Activated CD8-positive, alpha-beta memory T cell treated with anti-CD3 and anti-CD28 coated beads for 48 hours (primary cell): ENCODE results near the gene SH3RF3.
"Not testable (repeated sequence)": the region's sequence is repeated elsewhere in the genome, so short reads cannot be mapped to it uniquely, and the experiment has no call there.

Source experiments
- DNase-seq, 3 experiments: peaks; one replicate each; pipeline ENCODE4 v3.0.0-alpha.2; 2020; ENCODE audit warnings: low read depth in 2 of 3, low spot score in 2 of 3

Gene SH3RF3

DNA sequence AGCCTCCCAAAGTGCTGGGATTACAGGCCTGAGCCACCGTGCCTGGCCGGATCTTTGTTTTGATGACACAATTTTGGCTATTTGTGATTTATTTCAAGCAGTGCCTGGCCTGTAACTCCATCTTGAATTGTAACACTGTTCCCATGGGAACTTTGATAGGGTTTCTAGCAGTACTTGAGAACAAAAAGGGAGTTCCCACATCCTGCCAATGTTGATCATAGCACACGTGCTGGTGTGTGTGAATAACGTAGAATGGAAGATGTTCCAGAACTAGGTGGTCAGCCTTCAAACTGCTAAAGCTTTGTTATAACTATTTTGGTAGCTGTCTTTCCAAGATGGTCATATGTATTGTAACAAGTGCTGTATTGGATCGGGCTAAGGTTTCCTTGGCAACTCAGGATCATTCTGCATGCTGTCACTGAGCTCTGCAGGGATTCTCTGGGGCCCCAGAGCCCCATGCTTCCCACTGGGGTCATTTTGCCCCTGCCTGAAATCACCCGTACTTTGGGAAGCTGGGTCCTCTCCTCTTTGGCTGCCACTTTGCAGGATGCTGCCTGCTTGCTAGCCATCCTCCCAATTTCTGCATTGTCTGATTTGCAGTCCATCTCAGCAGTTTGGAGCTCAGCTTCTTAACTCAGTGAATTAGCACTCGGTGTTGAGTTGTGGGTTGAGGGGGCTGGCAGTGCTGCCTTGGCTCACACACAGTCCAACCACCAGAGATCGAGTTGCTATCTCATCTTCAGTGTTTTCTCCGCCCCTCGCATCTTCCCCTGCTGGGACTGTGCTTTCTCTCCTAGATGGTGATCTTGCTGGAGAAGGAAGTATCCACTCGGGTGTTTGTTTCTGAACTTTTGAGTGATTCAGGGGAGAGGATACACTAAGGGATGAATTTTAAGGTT is 26.8 kb downstream of the SH3RF3 start:
- no peak for DNase-seq

GRCh38 chr2:109157563-109158105 is 28.6 kb downstream of the SH3RF3 start:
- no peak for DNase-seq

GRCh38 chr2:109158237-109158636 is 29.2 kb downstream of the SH3RF3 start:
- no peak for DNase-seq

GRCh38 chr2:109159096-109159495 is 30.1 kb downstream of the SH3RF3 start:
- no peak for DNase-seq

DNA sequence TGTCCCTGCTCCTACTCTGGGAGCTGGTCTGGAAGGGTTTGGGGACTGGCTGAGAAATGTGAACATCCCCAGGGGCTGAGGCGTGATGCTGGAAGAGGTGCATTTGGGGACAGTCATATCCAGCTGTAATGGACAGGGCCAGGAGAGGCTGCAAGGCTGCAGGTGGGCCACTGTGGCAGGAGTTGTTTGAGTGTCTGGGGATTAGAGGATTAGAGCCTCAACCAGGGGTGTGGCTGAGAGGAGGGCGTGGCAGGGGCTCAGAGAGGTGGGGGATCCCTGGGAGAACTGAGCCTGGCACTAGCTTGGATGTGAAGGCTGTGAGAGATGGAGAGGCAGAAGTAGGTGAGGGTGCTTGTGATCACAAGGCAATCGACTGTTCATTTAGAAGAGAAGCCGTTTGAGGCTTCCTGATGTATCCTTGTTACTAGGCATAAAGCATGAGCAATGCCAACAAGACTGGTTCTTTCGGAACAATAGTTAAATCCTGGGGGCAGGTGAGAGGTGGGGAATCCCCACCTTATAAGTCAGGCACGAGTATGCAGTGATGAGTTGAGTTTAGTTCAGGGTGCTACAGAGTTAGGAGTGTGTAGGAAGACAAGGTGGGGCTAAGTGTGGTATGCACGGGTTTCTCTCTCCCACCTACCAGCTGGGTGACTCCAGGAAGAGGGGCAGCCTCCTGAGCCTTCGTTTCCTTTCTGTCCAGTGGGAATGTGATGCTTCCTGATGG is 31.9 kb downstream of the SH3RF3 start:
- DNase-seq = no peak

DNA sequence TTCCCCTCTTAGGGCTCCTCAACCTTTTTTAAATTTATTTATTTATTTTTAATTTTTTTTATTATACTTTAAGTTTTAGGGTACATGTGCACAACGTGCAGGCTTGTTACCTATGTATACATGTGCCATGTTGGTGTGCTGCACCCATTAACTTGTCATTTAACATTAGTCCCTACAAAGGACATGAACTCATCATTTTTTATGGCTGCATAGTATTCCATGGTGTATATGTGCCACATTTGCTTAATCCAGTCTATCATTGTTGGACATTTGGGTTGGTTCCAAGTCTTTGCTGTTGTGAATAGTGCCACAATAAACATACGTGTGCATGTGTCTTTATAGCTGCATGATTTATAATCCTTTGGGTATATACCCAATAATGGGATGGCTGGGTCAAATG is 33.4 kb downstream of the SH3RF3 start:
- DNase-seq = not testable (repeated sequence)

GRCh38 chr2:109162999-109163398 is 34.0 kb downstream of the SH3RF3 start:
- no peak for DNase-seq

DNA sequence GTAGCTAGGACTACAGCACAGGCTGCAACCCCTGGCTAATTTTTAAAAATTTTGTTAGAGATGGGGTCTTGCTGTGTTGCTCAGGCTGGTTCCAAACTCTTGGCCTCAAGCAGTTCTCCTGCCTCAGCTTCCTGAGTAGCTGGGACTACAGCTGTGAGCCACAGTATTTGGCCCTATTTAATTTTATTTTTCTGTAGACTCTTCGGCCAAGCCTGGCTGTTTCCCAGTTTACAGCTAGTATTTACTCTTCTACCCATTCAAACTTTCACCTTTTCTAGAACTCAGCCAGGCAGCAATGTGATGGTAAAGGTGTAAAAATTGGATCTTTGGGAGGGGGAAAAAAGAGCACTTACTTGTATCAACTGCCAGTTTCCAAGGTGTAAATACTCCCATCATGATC is 35.3 kb downstream of the SH3RF3 start:
- DNase-seq = no peak

DNA sequence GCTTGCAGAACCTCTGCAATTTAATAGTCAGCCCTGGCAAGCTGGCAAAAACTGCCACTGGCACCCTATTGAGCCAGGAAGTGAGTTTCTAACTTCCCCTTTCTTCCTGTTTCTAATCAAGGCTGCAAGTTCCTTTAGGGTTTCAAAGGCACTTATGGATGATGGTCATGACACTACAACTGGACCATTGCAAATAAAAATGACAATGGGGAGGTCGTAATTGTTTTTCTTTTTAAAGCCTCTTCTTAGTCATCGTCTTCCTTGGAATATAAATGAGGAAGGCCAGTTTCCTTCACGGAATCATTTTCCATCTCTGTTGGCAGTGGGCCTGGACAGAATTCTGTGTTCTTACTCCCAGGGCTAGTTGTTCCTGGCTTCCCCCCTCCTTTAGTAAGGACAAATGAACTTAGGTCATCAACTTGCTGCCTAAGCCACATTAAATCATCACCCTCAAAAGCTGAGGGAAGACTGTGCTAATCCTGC is 35.8 kb downstream of the SH3RF3 start:
- DNase-seq = no peak

DNA sequence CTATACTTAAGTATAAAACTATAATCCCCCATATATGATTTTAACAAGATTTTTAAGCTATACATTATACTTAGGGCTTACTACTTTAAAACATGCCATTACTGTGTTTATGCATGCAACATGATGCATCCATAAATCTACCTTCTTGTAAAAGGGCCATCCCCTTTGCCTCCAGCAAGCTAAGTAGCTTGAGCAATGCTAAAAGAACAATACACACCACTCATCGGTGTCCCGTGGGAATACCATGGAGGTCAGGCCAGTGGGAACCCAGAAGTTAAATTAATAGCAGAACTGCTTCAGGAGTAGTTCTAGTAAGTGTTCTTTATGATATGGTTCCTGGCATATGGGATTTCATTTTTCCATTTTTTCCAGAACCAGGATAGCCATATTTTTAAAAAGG is 37.8 kb downstream of the SH3RF3 start:
- DNase-seq = no peak

- no peak for DNase-seq
These were observed 39.1 kb downstream of the SH3RF3 start for GRCh38 chr2:109168086-109168485.

DNA sequence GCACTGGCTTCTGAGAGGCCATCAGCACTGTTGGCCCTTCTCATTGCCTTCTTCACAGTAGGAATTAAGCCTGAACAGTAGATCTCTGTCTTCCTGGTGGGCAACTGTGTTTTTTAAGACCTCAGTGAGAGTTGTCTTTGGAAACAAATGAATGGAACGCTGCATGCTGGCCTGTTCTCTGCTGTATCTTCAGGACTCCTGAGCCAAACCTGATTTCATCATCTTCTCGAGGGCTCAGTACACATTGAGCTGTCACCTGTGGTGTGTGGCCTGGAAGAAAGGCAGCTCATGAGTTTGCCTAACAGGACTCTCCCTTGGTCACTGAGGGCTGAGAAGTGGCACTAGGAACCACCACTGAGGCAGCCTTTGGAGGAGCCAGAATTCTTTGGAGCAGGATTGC is 39.7 kb downstream of the SH3RF3 start:
- no peak for DNase-seq

GRCh38 chr2:109170645-109171044 is 41.6 kb downstream of the SH3RF3 start:
- DNase-seq = no peak

DNA sequence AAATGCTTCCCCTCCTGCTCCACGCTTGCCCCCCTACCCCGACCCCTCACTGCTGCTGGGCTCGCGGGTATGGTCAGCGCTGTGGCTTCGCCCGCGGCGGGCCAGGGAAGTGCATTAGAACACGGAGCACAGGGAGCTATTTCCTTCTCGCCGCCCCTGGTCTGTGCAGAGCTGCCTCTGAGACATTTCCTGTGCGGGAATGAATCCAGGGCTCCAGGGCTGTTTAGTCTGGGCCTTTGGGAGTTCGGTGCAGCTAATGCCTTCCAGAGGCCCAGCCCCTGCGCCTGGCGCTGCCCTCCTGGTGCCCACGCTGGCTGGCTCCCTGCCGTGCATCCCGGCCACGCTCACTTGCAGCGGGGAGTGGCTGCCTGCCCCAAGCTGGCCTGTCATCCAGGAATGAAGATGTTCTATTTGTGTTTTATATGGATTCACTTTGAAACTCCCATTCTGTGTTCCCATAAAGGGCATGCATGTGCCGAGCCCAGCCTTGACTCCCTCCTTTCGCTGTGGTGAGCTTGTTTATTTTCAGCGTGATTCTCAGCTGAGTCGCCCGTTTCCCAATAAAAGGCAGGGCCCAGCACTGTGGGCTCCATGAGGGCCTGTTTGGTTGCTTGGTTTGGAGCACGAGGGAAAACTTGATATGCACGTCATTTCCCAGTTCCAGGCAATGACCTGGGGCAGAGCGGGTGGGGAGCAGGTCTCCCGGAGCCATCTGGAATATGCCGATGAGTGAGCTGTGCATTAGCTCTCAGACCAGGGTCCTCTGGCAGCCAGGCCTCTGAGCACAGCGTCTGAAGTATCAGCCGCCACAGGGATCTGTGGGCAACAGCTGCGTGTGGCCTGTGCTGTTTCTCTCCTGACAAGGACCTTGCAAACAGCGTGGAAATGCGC is 42.7 kb downstream of the SH3RF3 start:
- no peak for DNase-seq

DNA sequence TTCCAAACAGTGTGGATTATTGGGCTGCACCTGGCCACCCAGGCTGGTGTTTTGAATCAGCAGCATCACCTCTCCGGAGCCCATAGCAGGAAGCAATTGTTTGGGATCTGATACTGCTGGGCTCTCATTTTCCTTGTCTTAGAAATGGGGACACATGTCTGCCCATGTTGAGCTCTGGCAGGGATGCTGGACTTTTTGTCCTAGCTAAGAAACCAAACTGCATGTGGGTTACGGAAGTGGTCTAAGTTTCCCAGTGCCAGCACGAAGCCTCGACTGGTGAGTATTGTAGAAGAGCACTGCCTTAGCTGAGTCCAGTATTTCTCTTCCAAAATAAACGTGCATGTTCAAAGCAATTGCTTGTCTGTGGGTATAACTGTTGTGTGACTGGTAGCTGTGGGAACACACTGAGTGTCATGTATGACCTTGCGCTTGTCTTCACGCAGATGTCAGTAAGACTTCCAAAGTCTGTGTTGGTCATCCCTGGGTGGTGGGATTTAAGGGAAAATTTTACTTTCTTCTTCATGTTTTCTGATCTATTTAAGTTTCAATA is 43.6 kb downstream of the SH3RF3 start:
- DNase-seq = no peak

- DNase-seq = no peak
These were observed 44.5 kb downstream of the SH3RF3 start for GRCh38 chr2:109173311-109174171.

DNA sequence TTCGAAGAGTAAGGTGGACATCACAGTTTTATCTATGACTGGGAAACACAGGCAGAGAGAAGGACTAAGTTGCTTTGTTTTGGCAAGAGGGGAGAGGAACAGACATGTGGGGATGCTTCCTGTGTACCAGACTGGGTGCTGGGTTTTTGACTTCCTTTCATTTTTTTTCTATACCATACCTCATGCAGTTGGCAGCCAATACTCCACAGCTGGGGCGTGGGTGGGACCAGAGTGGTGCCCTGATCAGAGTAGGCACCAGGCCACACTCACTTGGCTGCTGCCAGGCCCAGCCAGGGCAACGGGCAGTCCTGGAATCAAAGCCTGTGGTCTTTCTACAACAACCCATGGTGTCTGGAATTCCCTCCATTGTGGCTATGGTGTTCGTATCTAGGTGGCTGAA is 45.2 kb downstream of the SH3RF3 start:
- no peak for DNase-seq

DNA sequence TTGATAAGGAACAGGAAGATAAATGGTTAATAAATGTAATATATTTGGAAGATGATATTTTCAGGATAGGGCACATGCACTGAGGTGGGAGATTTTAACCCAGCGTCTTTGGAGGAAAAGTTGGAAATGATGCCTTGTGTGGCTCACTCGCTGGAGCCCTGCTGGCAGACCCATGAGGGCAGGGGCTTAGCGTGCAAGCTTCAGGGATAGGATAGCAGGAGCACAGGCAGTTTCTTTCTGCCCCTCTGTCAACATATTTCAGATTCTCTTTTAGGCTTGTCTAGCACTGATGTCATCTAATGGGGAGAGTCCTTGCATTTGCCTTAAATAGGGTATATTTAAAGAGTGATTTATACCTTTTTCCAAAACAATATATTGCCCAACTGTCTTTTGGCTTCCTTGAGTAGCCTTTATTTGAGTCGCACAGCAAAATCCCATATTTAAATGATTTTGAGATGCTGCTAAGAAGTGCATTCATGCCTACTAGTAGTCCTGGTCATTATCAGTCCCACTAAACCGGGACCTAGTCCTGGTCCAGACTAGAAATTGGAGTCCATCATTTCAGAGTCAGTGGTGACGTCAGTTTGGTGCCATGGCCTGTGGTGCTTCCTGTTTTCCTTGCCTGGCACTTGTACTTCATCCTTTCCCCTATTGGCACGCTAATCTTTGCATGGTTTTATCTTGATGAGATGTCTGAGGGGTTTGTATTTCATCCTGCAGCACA is 45.8 kb downstream of the SH3RF3 start:
- no peak for DNase-seq

GRCh38 chr2:109175350-109175678 is 46.3 kb downstream of the SH3RF3 start:
- DNase-seq = no peak
